Spleen (tissue), 7 donors: ENCODE results near the gene BLNK.

Experiments used
- CTCF ChIP-seq, 11 experiments: fragments of 200-600 bp in 7 of 11; fragments of 450-650 bp in 4 of 11; sonication (generic) in 4 of 11; IDR thresholded peaks in 8 of 11; conservative IDR thresholded peaks in 3 of 11; 1 replicate in 7 of 11; 2 replicates in 4 of 11; pipeline versions ENCODE4 v1.4.0 to v1.8.0; 2016 to 2021; ENCODE audit warnings: antibody characterized with exemption in 11 of 11, inconsistent platforms in 4 of 11, mild to moderate bottlenecking in 1 of 11
- POLR2A ChIP-seq, 3 donors: fragments of 450-650 bp; IDR thresholded peaks; one replicate each; pipeline ENCODE4 v1.5.1; 2017; ENCODE audit warnings: antibody characterized with exemption in 3 of 3, mild to moderate bottlenecking in 1 of 3
- donor health status: DM: no; HTN: no; CAD: no; lungs with moderate emphysema.
- donor health status: DM: no; HTN: no; CAD: no.
- donor health status: DM: no; HTN: no; CAD: no.

DNA sequence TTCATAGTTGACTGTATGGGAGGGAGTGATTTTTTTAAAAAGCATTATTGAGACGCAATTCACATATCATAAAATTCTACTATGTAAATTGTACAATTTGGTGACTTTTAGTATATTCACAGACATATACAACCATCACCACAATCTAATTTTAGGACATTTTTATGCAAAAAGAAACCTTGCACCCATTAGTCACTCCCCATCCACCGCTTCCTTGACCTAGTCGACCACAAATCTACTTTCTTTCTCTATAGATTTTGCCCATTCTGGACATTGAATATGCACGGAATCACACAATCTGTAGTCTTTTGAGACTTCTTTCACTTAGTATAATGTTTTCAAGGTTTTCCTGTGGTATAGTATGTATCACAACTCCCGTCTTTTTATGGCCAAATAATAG is 54.6 kb downstream of the BLNK start:
- TF ChIP-seq CTCF (IDR thresholded peaks at IDR 0.05 in 8 of 11, conservative IDR thresholded peaks at IDR 0.05 in 3 of 11) = no peak
- TF ChIP-seq POLR2A (IDR thresholded peaks at IDR 0.05) = no peak
